K562 (cell line): ENCODE data around the gene PMFBP1. TPM values are rescaled to one million over a fixed set of nuclear protein-coding genes. Genes with fewer than 3 reads are reported as not detected.

ENCODE experiments used
- ATAC-seq: fragments of 200-7000 bp; cut with Tn5 transposase; 3 replicates; pipeline ENCODE4 v1.9.1; 2020; ENCODE audit warnings: moderate library complexity
- BruUV-seq: library from RNA; stranded (reverse); fragments of 400-500 nt; replicated peaks from 2 replicates; lab custom pipeline; 2021; lab: Mats Ljungman, UMichigan
- CTCF ChIA-PET: fragments of 300-600 bp; formaldehyde crosslinking; extraction: SDS; loops from one replicate; lab custom pipeline; 2021; ENCODE audit warnings: low intra/inter-chr PET ratio; lab: Yijun Ruan, JAX
- POLR2A ChIA-PET: fragments of 300-600, 350-650 bp; sonication (Branson Sonifier 250); formaldehyde crosslinking; extraction: SDS; loops from one replicate; lab custom pipeline; 2021; ENCODE audit warnings: antibody characterized with exemption, inconsistent platforms; lab: Yijun Ruan, JAX
- DNase-seq, 4 experiments: peaks; one replicate each; pipeline versions ENCODE4 v3.0.0 to v3.0.0-alpha.2; 2011 to 2018; ENCODE audit warnings: low spot score in 3 of 4, mixed read lengths in 3 of 4; ENCODE audit errors: extremely low read depth in 1 of 4
- FAIRE-seq: peaks from 2 replicates; lab custom pipeline; 2011; peaks lifted over from hg19 to GRCh38; lab: Jason Lieb, UNC
- H2AFZ ChIP-seq: 2 replicates; pipeline ENCODE4 v1.6.0; 2011; ENCODE audit warnings: low read depth, low read length, control low read depth, inconsistent platforms
- H3K27ac ChIP-seq: fragments of 200-600 bp; 3 replicates; pipeline ENCODE4 v1.8.0; 2011; ENCODE audit warnings: low read depth, mild to moderate bottlenecking, control low read depth, inconsistent platforms, low read length, moderate library complexity, mixed read lengths; ENCODE audit errors: extremely low read depth
- H3K27me3 ChIP-seq, 2 experiments: fragments of 300-600 bp in 1 of 2; 2 replicates in 1 of 2; 3 replicates in 1 of 2; pipeline versions ENCODE4 v1.6.0 to v1.8.0; 2011; ENCODE audit warnings: inconsistent platforms in 2 of 2, low read length in 2 of 2, mild to moderate bottlenecking in 1 of 2, mixed read lengths in 1 of 2, moderate library complexity in 1 of 2; ENCODE audit not compliant: control insufficient read depth in 2 of 2, insufficient read depth in 2 of 2
- H3K36me3 ChIP-seq: fragments of 300-600 bp; 3 replicates; pipeline ENCODE4 v1.8.0; 2011; ENCODE audit warnings: mild to moderate bottlenecking, low read length, inconsistent platforms; ENCODE audit not compliant: control insufficient read depth, insufficient read depth
- H3K4me1 ChIP-seq, 2 experiments: fragments of 200-600 bp in 1 of 2; replicated peaks in 1 of 2; 2 replicates in 1 of 2; 3 replicates in 1 of 2; pipeline versions ENCODE4 v1.5.1 to v1.8.0; 2011; ENCODE audit warnings: inconsistent platforms in 2 of 2, low read length in 2 of 2, mild to moderate bottlenecking in 1 of 2, mixed read lengths in 1 of 2, moderate library complexity in 1 of 2; ENCODE audit not compliant: control insufficient read depth in 2 of 2, insufficient read depth in 2 of 2
- H3K4me2 ChIP-seq: 2 replicates; pipeline ENCODE4 v1.6.1; 2011; ENCODE audit warnings: low read length, control low read depth, inconsistent platforms, mixed read lengths; ENCODE audit not compliant: insufficient read depth
- H3K4me3 ChIP-seq: fragments of 200-600 bp; sonication (generic), shearing (Covaris generic); 2 replicates; pipeline ENCODE4 v1.5.1; 2016; ENCODE audit warnings: control low read depth, inconsistent platforms
- H3K79me2 ChIP-seq: fragments of 200-600 bp; 3 replicates; pipeline ENCODE4 v1.8.0; 2011; ENCODE audit warnings: low read length, inconsistent platforms; ENCODE audit not compliant: control insufficient read depth, insufficient read depth
- H3K9ac ChIP-seq, 2 experiments: 2 replicates each; pipeline versions ENCODE4 v1.6.0 to v1.6.1; 2011; ENCODE audit warnings: low read depth in 2 of 2, low read length in 2 of 2, control low read depth in 1 of 2, inconsistent platforms in 1 of 2, mild to moderate bottlenecking in 1 of 2, mixed read lengths in 1 of 2; ENCODE audit not compliant: insufficient read depth in 1 of 2
- H3K9me1 ChIP-seq: one replicate; pipeline ENCODE4 v1.6.0; 2011; ENCODE audit warnings: inconsistent platforms, mild to moderate bottlenecking, low read length, moderate library complexity; ENCODE audit not compliant: control insufficient read depth, insufficient read depth
- H3K9me3 ChIP-seq: replicated peaks from 2 replicates; pipeline ENCODE4 v1.5.1; 2011; ENCODE audit warnings: low read depth, low read length, inconsistent platforms; ENCODE audit not compliant: control insufficient read depth, insufficient read depth
- H4K20me1 ChIP-seq: replicated peaks from 2 replicates; pipeline ENCODE4 v1.6.1; 2011; ENCODE audit warnings: low read length, inconsistent platforms, mixed read lengths; ENCODE audit not compliant: control insufficient read depth, insufficient read depth
- ATF6 ChIP-seq: sonication (generic); formaldehyde crosslinking; IDR thresholded peaks from 2 replicates; pipeline ENCODE4 v1.4.0; 2020; ENCODE audit warnings: mild to moderate bottlenecking, missing genetic modification reagents
- BDP1 ChIP-seq: IDR thresholded peaks from 3 replicates; pipeline ENCODE4 v1.6.1; 2011; ENCODE audit not compliant: insufficient read length, insufficient read depth
- ETV6 ChIP-seq, 3 experiments: fragments of 150-350 bp in 1 of 3; sonication (generic) in 1 of 3; formaldehyde crosslinking in 1 of 3; IDR thresholded peaks; 2 replicates each; pipeline versions ENCODE4 v1.6.1 to v1.8.0; 2014 to 2022; ENCODE audit warnings: borderline replicate concordance in 2 of 3, low read depth in 2 of 3, antibody characterized with exemption in 1 of 3, low read length in 1 of 3, mild to moderate bottlenecking in 1 of 3, missing genetic modification reagents in 1 of 3
- GABPA ChIP-seq: fragments of 200-800 bp; sonication (Bioruptor generic); conservative IDR thresholded peaks from 2 replicates; pipeline ENCODE4 v1.6.1; 2016; ENCODE audit warnings: low read depth, missing genetic modification characterization, missing compliant biosample characterization
- GATA2 ChIP-seq: sonication (generic); formaldehyde crosslinking; IDR thresholded peaks from 2 replicates; pipeline ENCODE4 v1.4.0; 2020; ENCODE audit warnings: mild to moderate bottlenecking, missing genetic modification reagents
- MYBL2 ChIP-seq, 2 experiments: fragments of 450-650 bp in 1 of 2; sonication (generic) in 1 of 2; formaldehyde crosslinking in 1 of 2; IDR thresholded peaks; 2 replicates each; pipeline versions ENCODE4 v1.6.1 to v1.8.1; 2017 to 2022; ENCODE audit warnings: borderline replicate concordance in 1 of 2, inconsistent platforms in 1 of 2, low read depth in 1 of 2, mild to moderate bottlenecking in 1 of 2, missing genetic modification reagents in 1 of 2, moderate library complexity in 1 of 2
- NCOA1 ChIP-seq: fragments of 450-650 bp; IDR thresholded peaks from 2 replicates; pipeline ENCODE4 v1.6.1; 2016; ENCODE audit warnings: low read depth
- RB1 ChIP-seq: fragments of 450-650 bp; IDR thresholded peaks from 2 replicates; pipeline ENCODE4 v1.6.1; 2017; ENCODE audit warnings: low read depth, mild to moderate bottlenecking
- RCOR1 ChIP-seq, 2 experiments: IDR thresholded peaks; 2 replicates each; pipeline ENCODE4 v1.6.1; 2012; ENCODE audit warnings: low read depth in 2 of 2, low read length in 2 of 2, borderline replicate concordance in 1 of 2, improper control_type of control experiment in 1 of 2
- SIN3B ChIP-seq: fragments of 450-650 bp; IDR thresholded peaks from 2 replicates; pipeline ENCODE4 v1.6.1; 2017; ENCODE audit warnings: low read depth, mild to moderate bottlenecking, moderate library complexity
- TCFL5 ChIP-seq: fragments of 250-450 bp; sonication (Bioruptor Pico); conservative IDR thresholded peaks from 2 replicates; pipeline ENCODE4 v1.6.1; 2021; ENCODE audit warnings: mild to moderate bottlenecking, moderate library complexity, matching md5 sums
- THRA ChIP-seq: fragments of 450-650 bp; IDR thresholded peaks from 2 replicates; pipeline ENCODE4 v1.6.1; 2017; ENCODE audit warnings: mild to moderate bottlenecking, moderate library complexity
- VEZF1 ChIP-seq: fragments of 200-800 bp; sonication (Bioruptor generic); IDR thresholded peaks from 2 replicates; pipeline ENCODE4 v1.6.1; 2017; ENCODE audit warnings: missing genetic modification characterization, missing compliant biosample characterization
- WGBS: fragments of 100-300 bp; shearing (Covaris generic); methylation state at CpG from one replicate; pipeline ENCODE4 v1.1.6; 2016; ENCODE audit warnings: low coverage, mixed read lengths; ENCODE audit not compliant: insufficient coverage; ENCODE audit errors: missing lambda C conversion rate; 5-methylcytosine and 5-hydroxymethylcytosine counted together
- in situ Hi-C: fragments of 300-500 bp; cut with MboI; formaldehyde crosslinking; loops from 4 replicates; pipeline ENCODE4 v1.15.0; 2018; ENCODE audit warnings: inconsistent platforms, mixed read lengths
- intact Hi-C: fragments of 100-400 bp; cut with micrococcal nuclease; formaldehyde crosslinking; loops from 2 replicates; pipeline ENCODE4 v1.14.2; 2022
- polyA plus RNA-seq, 8 experiments: library from polyadenylated mRNA; depleted of rRNA in 4 of 8; stranded (reverse) in 5 of 8; unstranded in 3 of 8; fragments of >200 nt; fragmentation: Nextera tagmentation in 2 of 8; fragmentation: Illumina TruSeq in 1 of 8; extraction: Ambion mirVana in 2 of 8; extraction: Trizol in 1 of 8; gene quantifications; 2 replicates each; pipeline versions ENCODE4 v1.2.1 to v1.2.3, GENCODE V29; 2011 to 2014; ENCODE audit warnings: inconsistent platforms in 1 of 8, missing spikeins in 1 of 8
- total RNA-seq, 7 experiments: library from RNA; depleted of rRNA in 6 of 7; stranded (reverse); fragments of >200 nt in 6 of 7; fragmentation: Illumina TruSeq in 2 of 7; extraction: Trizol in 2 of 7; gene quantifications; 2 replicates each; pipeline versions ENCODE4 v1.2.1 to v1.2.3, GENCODE V29; 2011 to 2021; ENCODE audit warnings: low replicate concordance in 1 of 7

The PMFBP1 gene
- total and polyA plus RNA-seq, 9 of the 15 experiments (the other 6 are each of a cell fraction or from before 2014, with no cell fraction given) = 0.13 to 0.91 (median 0.47) TPM

- ChIA-PET CTCF (no interaction called here), POLR2A (no interaction called here)
- DNase-seq (no peak), FAIRE-seq (no peak), ATAC-seq (no peak)
- Histone ChIP-seq H3K9me1 (no peaks in the 10 kb centered on the region), H3K27me3 (peaks cover 0 to 10% of the 10 kb centered on the region in 2 experiments; a peak in 2 of 5 replicates), H4K20me1 (no peaks in the 10 kb centered on the region; the same call in 1 of the 2 replicates), H3K27ac (no peak overlapping the region), H3K9me3 (no peaks in the 10 kb centered on the region), H3K36me3 (no peaks in the 10 kb centered on the region), H3K4me2 (no peak overlapping the region), H3K4me1 (no peaks in the 10 kb centered on the region), H3K79me2 (no peaks in the 10 kb centered on the region), H3K9ac (no peak overlapping the region), H2AFZ (no peak overlapping the region), H3K4me3 (no peak overlapping the region)
- intact Hi-C loops = loop anchor here (10.0 kb wide), 1 partner anchor 86 kb away; no protein-coding TSS in a partner anchor
- BruUV-seq = no TSS peak
- WGBS = 2% methylated on average over 10 of the region's 10 CpGs
- in situ Hi-C loops = no loop called here
- TF ChIP-seq RCOR1 (IDR thresholded peaks at IDR 0.05; ENCODE audit: borderline replicate concordance in 1 of 2, low read depth in 2 of 2, low read length in 2 of 2) (no peak), NCOA1 (no peak), BDP1 (no peak), SIN3B (no peak), TCFL5 (no peak), ETV6 (IDR thresholded peaks at IDR 0.05; ENCODE audit: borderline replicate concordance in 1 of 2, low read depth in 2 of 2, low read length in 1 of 2) (no peak), ETV6 (CRISPR knock-in tag; IDR thresholded peaks at IDR 0.05; ENCODE audit: borderline replicate concordance) (no peak), THRA (no peak), GABPA (tag) (no peak), ATF6 (CRISPR knock-in tag) (no peak), MYBL2 (IDR thresholded peaks at IDR 0.05; ENCODE audit: low read depth) (no peak), MYBL2 (CRISPR knock-in tag; IDR thresholded peaks at IDR 0.05; ENCODE audit: borderline replicate concordance) (no peak), RB1 (no peak), GATA2 (CRISPR knock-in tag) (no peak), VEZF1 (no peak)
These were observed 49.1 kb upstream of the PMFBP1 start for GRCh38 chr16:72220875-72221629.
